ENCODE measurements around the gene PPP3R2. TPM values are rescaled to one million over a fixed set of nuclear protein-coding genes. Genes with fewer than 3 reads are reported as not detected.

Gene PPP3R2
- polyA plus RNA-seq, 10 donors = 0.09 TPM; not detected in 9

Other genes with a start within 250 kb of the PPP3R2 start
- 1 to 10 TPM in 4 of 10 donors, under 1 TPM in 6; 0.44 to 1.4 (median 0.76) TPM for gene BAAT, start 210.0 kb downstream of the PPP3R2 start, polyA plus RNA-seq (ENCODE audit: insufficient read length in 10 of 10)
- gene MRPL50, start 196.4 kb downstream of the PPP3R2 start, polyA plus RNA-seq (ENCODE audit: insufficient read length in 10 of 10) = 10 to 100 TPM; 14.8 to 17.7 (median 16.3) TPM
- gene ZNF189, start 196.1 kb downstream of the PPP3R2 start, polyA plus RNA-seq (ENCODE audit: insufficient read length in 10 of 10) = 10 to 100 TPM; 16.4 to 25.5 (median 21.6) TPM
- gene ALDOB, start 159.2 kb downstream of the PPP3R2 start, polyA plus RNA-seq (ENCODE audit: insufficient read length in 10 of 10) = 1 to 10 TPM in 2 of 10 donors, under 1 TPM in 7, not detected in 1; 0.23 to 1.5 (median 0.46) TPM
- 10 to 100 TPM; 31.5 to 45.1 (median 36.3) TPM for gene RNF20, start 61.1 kb downstream of the PPP3R2 start, polyA plus RNA-seq (ENCODE audit: insufficient read length in 10 of 10)
- 1 to 10 TPM in 5 of 10 donors, under 1 TPM in 5; 0.42 to 1.7 (median 0.92) TPM for gene GRIN3A, start 143.7 kb upstream of the PPP3R2 start, polyA plus RNA-seq (ENCODE audit: insufficient read length in 10 of 10)